Middle frontal gyrus (tissue), 1 donor: Measurements from ENCODE around the gene KIRREL3.

Experiments used
- DNase-seq: peaks from one replicate; pipeline ENCODE4 v3.0.0-alpha.2; 2015; ENCODE audit warnings: low spot score; ENCODE audit errors: extremely low spot score

KIRREL3 gene

DNA sequence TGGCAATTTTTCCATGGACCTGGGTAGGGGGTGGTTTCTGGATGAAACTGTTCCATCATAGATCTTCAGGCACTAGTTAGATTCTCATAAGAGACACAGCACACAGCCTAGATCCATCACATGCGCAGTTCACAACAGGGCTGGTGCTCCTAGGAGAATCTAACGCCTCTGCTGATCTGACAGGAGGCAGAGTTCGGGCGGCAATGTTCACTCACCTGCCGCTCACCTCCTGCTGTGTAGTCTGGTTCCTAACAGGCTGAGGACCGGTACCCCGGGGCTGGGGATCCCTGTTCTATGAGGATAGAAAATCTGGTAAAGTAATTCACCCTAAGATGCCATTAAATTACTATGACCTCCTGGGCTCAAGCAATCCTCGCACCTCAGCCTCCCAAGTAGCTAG, 318.0 kb downstream of the KIRREL3 start:
- DNase-seq: no peak

- no peak for DNase-seq
Observed at GRCh38 chr11:126680700-126681099, 319.9 kb downstream of the KIRREL3 start.

DNA sequence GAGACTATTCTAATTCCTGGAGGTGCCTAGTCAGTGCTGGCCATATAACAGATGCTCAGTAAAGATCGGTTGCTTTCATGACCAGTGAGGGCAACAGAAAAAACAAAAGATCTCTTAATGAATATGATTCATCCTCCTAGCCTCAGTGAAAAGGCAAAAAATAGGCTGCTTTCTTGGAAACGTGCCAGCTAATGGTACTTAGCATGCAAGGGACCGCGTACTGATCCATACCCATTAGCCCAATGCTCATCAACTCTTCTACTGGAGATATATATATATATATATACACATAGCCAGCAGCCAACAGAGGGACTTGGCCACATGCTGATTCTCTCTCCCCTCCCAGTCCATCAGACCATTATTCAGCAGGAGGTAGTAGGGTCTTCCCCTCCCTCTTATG, 320.4 kb downstream of the KIRREL3 start:
- DNase-seq: no peak

- DNase-seq: no peak
Observed at GRCh38 chr11:126679033-126679432, 321.5 kb downstream of the KIRREL3 start.

GRCh38 chr11:126676536-126676935, 324.0 kb downstream of the KIRREL3 start:
- DNase-seq: no peak

DNA sequence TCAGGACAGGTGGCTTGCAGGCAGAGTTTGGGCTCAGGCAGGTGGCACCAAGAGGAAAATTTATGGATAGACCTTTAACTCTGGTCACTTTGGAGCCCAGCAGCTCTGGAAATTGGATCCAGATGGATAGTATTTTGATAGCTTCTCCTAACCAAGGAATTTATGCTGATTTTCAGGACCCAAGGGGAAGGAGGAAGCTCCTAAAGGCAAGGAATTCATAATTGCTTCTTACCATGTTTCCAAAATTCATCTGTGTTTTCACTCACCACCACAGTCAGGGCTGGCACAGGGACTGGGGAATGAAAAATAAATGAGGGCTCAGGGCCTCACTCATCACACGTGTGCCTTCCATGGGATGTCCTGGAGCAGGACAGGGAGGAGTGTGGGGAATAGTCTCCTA, 327.3 kb downstream of the KIRREL3 start:
- no peak for DNase-seq

- DNase-seq: peak; percentile 39
Observed at GRCh38 chr11:126669416-126669815, 331.2 kb downstream of the KIRREL3 start.

DNA sequence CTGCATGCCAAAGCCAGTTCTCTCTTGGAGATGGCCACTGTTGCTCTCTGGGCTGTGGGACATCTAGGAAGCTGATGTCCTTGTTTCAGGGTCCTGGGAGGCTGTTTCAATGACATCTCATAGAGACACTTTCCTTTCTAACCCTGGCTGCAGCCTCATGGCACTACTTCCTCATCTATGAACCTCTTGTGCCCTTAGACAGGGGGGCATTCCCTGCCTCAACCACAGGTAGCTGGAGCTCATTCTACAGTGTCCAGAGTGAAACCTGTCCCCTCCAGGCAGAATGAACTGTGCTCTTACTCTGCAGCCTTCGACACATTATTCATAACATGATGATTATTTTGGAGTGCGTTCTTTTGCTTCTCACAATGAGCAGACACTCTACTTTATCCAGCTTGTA, 335.9 kb downstream of the KIRREL3 start:
- DNase-seq: no peak

GRCh38 chr11:126663749-126664592, 336.6 kb downstream of the KIRREL3 start:
- no peak for DNase-seq

DNA sequence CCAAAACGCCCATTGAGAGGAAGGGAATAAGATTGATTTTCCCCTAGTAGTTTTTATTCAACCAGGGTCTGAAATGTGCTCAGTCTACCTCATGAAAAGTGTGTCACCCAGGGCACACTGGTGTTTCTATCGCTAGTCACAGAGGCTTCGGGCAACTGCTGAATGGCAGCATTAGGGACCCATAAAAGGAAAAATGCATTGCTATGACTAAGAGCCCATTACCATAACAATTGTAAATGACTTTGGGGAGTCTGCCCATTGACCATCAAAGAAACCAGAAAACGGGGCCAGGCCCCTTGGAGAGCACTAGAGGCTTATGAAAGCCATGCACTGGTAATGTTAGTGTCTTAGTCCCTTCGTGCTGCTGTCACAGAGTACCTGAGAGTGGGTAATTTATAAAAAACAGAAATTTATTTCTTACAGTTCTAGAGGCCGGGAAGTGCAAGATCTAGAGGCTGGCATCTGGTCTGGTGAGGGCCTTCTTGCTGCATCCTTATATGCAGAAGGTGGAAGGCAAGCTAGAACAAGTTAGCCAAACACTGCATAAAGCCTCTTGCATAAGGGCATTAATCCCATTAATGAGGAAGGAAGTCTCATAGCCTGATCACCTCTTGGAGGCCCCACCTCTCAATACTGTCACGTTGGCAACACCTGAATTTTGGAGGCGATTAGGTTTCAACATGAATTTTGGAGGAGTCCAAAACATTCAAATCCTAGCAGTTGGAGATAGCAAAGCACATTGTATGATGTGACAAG, 338.4 kb downstream of the KIRREL3 start:
- DNase-seq: no peak

DNA sequence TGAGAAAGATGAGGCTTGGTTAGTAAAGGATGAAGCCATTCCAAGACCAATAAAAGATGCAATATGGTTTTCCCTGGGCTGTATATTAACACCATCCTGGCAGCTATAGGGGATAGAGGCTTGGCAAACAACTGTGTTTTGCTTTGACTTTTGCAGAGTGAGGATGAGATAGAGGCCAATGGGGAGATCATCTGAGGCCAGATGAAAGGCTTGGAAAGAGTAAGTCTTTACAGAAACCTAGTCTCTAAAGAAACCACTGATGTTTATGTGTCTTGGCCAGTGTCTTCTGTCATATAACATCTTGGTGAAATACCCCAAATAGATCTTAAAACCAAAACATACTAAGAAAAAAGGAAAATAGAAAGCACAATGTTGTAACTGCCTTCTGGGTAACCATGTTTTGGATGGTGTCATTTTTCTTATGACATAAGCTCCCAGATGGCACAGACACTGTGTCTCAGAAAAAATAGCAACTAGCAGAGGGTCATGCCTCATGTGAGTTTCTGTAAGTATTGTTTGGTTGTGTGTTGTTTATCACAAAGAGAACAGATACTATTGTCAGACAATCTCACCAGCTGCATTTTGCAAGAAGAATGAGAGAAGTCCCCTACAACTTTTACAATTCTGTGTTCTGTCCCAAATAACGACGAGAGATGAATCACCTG, 339.7 kb downstream of the KIRREL3 start:
- DNase-seq: no peak

DNA sequence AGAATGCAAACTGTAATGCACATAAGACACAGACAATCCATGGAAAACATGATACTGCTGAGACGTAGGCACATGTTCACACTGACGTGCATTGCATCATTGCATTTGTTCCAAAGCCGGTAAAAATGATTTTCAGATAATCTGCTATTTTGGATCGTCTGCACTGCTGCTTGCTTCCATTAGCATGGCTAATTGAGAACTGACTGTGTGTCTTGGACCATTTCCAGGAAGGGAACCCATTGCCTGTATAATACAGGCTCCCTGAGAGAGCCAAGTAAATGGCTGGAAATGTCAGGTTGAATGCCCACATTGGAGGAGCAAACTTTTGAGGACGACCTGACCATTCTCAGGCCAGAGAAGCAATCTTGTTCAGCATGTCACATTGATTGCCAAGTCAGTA, 340.2 kb downstream of the KIRREL3 start:
- DNase-seq: no peak

DNA sequence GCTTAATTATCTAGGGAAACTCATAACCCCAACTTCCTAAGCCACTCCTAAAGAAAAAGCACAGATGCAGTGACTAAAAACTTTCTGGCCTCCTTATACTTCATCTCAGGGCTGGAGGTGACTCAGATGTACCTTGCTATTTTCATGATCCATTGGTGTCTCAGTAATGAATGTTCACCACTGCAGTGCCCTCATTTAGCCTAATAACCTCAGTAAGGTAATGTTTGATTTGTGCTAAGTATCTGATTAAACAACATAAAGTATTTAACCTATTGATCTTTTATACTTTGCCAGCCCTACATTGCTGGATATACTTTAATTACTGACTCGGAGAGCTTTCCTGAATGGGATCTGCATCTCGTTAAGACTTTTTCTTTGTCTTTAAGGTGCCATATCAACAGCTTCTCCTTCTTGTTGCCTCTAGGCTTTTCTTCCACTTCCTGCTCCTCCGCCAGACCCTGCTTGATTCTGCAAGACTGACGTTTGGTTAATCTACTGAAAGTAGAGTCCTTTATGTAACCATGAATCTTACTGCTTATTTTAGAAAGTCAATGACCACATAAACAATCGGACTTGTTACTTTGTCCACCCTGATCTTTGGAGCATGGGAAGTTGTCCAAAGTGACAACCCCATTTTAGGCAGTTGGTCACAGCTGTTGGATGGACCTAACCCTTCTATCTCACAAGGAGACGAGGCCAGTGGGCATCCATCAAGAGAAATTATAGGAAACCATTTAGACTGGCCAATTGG, 342.1 kb downstream of the KIRREL3 start:
- DNase-seq: no peak

DNA sequence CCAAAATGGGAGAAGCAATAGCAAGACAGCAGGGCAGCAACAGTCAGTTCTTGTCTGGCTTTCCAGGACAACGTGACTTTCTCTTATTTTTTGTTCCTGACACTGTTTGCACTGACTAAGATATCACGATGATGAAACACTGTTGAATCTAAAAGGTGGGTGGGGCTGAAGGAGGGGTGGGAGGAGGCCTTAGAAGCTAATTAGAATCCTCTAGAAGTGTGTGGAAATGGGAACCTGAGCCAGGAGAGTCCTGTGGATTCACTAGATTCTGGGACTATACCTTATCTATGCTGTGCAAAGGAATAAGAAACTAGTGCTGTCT, 344.8 kb downstream of the KIRREL3 start:
- DNase-seq: no peak

DNA sequence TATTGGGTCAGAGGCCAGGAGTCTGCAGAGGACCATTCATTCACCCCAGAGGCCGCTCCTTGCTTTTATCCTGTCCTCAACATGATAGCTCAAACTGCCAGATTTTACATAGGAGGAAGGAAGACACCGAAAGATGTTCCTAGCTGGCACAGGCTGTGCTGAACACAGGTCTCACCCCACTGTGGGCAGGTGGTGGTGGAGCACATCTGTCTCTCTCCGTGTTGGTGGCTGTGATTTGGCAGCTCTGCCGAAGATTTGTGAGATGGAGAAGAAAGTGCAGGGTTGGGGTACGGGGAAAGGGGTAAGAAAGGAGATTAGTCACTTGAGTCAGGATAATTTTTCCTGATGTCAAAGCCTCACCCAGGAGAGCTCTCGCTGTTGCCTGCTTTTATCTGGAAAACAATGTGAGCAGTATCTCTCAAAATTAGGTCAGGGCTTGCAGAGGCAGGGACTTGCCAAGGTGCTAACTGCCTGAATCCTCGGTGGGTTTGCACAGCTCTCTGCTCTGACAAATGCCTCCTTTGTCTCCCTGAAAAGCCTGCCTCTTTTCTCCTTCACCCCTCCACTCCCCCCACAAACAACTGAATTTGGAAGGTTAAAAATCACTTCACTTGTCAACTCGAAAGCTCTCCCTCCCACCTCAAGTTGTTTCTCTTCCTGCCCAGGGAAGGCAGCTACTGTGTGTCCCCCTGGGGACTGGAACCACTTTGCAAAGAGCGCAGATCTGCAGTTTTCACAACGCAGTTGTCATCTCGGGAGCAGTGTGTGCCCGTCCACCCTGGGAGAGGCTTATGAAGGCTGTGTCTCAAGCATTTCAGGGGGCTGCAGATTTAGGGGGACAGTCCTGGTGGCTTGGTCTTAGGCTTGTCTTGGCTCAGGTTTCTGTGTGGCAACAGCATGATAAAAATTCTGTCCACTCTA, 345.4 kb downstream of the KIRREL3 start:
- no peak for DNase-seq

GRCh38 chr11:126653040-126653439, 347.5 kb downstream of the KIRREL3 start:
- DNase-seq: no peak

- no peak for DNase-seq
Observed at GRCh38 chr11:126647735-126648134, 352.8 kb downstream of the KIRREL3 start.

- DNase-seq: no peak
Observed at GRCh38 chr11:126646701-126647557, 353.6 kb downstream of the KIRREL3 start.

DNA sequence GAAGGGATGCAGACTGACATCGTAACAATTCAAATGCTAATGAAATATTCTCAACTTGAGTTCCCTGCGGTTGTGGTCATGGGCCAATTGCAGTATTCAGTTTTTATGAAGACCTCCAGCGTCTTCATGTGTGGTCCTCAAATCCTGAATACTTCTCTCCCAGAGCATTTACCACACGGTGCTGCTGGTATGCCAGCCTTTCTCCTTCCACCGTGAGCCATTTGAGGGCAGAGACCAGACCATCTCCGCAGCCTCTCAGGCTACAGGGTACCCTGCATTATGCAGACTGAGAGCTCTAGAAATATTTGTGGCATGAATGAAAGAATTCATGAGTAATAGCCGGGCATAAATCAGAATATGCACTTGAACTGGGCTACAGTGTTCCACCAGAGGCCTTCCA, 355.4 kb downstream of the KIRREL3 start:
- DNase-seq: no peak

DNA sequence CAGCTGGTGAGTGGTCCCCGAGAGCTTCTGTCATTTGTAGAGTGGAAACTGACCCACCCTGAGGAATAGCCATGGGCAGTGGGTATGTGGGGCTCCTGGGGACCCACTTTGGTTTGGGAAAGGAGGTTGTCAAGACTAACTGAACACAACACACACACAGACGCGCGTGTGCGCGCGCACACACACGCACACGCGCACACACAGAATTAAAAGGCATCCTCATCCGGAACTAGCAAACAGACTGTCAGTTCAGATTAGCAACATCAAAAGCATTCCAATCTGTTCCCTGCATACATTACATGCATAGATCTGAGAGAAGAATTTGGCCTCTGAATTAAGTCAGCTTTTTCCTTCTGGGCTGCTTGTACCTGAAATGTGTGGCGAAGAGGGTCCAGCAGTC, 360.4 kb downstream of the KIRREL3 start:
- no peak for DNase-seq
